ENCODE results near the gene CAST.

Gene CAST

DNA sequence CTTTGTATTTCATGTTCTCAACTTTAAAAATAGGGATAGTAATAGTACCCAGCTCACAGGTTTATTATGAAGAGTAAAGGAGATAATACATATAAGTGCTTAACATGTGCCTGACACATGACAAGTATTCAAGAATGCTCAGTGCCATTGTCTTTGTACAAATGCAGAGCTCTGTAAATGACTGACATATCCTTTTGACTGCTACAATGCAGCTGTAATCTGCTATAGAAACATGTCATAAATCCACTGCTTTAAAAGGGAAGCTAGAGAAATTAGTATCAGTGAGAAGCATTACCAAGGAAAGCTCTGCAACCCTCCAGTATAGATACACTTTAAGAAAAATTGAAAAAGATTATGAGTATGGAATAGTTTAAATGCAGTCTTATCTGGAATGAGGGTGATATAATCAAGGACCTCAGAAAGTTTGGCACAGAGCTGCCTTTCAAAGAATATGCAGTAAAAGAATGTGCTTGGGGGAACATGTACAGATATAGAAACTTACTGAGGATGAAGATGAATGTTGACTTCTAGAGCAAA, 127.7 kb downstream of the CAST start:
- Histone ChIP-seq H3K4me1 (ENCODE audit: control insufficient read depth, low read length) (no peaks in the 10 kb centered on the region), H4K20me1 (ENCODE audit: control insufficient read depth, insufficient read depth, low read depth, low read length) (no peaks in the 10 kb centered on the region; the same call in 1 of the 2 replicates), H3F3A (ENCODE audit: control insufficient read depth, insufficient read depth) (no peaks in the 10 kb centered on the region), H3K9me3 (ENCODE audit: control insufficient read depth, insufficient read depth, low read length) (no peaks in the 10 kb centered on the region), H3K36me3 (ENCODE audit: control insufficient read depth, low read length) (peaks cover 80% of the 10 kb centered on the region), H3K27me3 (ENCODE audit: control insufficient read depth, low read length) (no peaks in the 10 kb centered on the region), H3K4me2 (ENCODE audit: low read length) (no peak overlapping the region), H3K79me2 (ENCODE audit: control insufficient read depth, low read length) (no peaks in the 10 kb centered on the region), H3K27ac (ENCODE audit: low read depth, low read length) (no peak overlapping the region), H3K4me3 (ENCODE audit: low read length) (no peak overlapping the region), H3K9me2 (replicated peaks; ENCODE audit: control insufficient read depth, low read length) (no peaks in the 10 kb centered on the region)
- TF ChIP-seq EZH2phosphoT487 (IDR thresholded peaks at IDR 0.05; ENCODE audit: borderline replicate concordance, low read length), result no peak
- TF ChIP-seq, protein P1, sequence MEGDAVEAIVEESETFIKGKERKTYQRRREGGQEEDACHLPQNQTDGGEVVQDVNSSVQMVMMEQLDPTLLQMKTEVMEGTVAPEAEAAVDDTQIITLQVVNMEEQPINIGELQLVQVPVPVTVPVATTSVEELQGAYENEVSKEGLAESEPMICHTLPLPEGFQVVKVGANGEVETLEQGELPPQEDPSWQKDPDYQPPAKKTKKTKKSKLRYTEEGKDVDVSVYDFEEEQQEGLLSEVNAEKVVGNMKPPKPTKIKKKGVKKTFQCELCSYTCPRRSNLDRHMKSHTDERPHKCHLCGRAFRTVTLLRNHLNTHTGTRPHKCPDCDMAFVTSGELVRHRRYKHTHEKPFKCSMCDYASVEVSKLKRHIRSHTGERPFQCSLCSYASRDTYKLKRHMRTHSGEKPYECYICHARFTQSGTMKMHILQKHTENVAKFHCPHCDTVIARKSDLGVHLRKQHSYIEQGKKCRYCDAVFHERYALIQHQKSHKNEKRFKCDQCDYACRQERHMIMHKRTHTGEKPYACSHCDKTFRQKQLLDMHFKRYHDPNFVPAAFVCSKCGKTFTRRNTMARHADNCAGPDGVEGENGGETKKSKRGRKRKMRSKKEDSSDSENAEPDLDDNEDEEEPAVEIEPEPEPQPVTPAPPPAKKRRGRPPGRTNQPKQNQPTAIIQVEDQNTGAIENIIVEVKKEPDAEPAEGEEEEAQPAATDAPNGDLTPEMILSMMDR (IDR thresholded peaks at IDR 0.05; ENCODE audit: low read depth, low read length, poor library complexity, severe bottlenecking), result no peak

DNA sequence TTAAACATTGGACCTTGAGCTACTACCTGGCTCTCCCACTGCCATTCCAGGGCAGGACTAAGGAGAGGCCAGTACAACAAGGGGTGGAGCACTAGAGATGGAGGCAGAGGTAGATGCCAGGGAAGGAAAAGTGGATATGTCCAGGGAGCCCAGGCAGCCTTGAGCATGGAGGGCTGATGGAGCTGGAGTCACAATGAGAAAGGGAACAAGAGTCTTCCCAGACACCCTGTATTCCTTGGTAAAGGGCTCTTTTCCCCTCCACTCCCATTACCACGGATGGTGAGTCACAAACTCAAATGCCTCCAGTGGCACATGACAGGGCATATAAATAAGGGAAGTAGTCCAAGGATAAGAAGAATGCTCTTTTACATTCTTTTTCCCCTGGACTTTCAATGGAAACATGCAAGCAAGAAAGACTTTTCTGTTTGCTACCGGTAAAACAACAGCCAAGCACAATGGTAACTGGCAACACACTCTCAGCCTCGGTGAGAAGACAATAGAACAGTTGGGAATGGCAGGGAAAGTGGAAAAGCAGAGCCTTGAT, 128.9 kb downstream of the CAST start:
- no peaks in the 10 kb centered on the region for H3K9me2 ChIP-seq (replicated peaks; ENCODE audit: control insufficient read depth, low read length)
- no peak overlapping the region for H3K4me3 ChIP-seq (ENCODE audit: low read length)
- no peaks in the 10 kb centered on the region for H3K27me3 ChIP-seq (ENCODE audit: control insufficient read depth, low read length)
- no peaks in the 10 kb centered on the region; the same call in 1 of the 2 replicates for H4K20me1 ChIP-seq (ENCODE audit: control insufficient read depth, insufficient read depth, low read depth, low read length)
- no peaks in the 10 kb centered on the region for H3K9me3 ChIP-seq (ENCODE audit: control insufficient read depth, insufficient read depth, low read length)
- no peaks in the 10 kb centered on the region for H3K4me1 ChIP-seq (ENCODE audit: control insufficient read depth, low read length)
- TF ChIP-seq EZH2phosphoT487 (IDR thresholded peaks at IDR 0.05; ENCODE audit: borderline replicate concordance, low read length), result no peak
- TF ChIP-seq, protein P1 (IDR thresholded peaks at IDR 0.05; ENCODE audit: low read depth, low read length, poor library complexity, severe bottlenecking), result no peak
- peaks cover 79% of the 10 kb centered on the region for H3K36me3 ChIP-seq (ENCODE audit: control insufficient read depth, low read length)
- no peaks in the 10 kb centered on the region for H3K79me2 ChIP-seq (ENCODE audit: control insufficient read depth, low read length)
- no peak overlapping the region for H3K4me2 ChIP-seq (ENCODE audit: low read length)
- no peak overlapping the region for H3K27ac ChIP-seq (ENCODE audit: low read depth, low read length)
- no peaks in the 10 kb centered on the region for H3F3A ChIP-seq (ENCODE audit: control insufficient read depth, insufficient read depth)

DNA sequence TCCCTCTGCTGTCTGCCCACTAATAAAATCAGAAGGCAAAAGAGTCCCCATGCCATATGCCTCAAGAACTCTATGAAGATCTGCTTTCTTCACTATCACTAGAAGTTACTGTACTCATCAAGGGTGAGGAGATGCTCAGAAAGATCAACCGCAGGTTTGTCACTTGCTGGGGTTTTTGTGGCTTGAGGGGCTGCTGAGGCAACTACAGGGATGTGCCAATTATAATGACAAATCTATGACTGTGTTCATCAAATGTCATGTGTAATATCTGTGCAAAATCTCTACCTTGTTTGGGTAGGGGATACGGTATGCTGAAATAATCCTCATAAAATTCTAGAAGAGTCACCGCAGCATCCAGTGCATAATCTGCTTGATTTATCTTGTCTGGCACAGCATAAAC, 132.6 kb downstream of the CAST start:
- H3K4me1 ChIP-seq (ENCODE audit: control insufficient read depth, low read length), result no peaks in the 10 kb centered on the region
- no peak overlapping the region for H3K4me2 ChIP-seq (ENCODE audit: low read length)
- no peaks in the 10 kb centered on the region for H3K79me2 ChIP-seq (ENCODE audit: control insufficient read depth, low read length)
- no peak overlapping the region for H3K27ac ChIP-seq (ENCODE audit: low read depth, low read length)
- H3F3A ChIP-seq (ENCODE audit: control insufficient read depth, insufficient read depth), result no peaks in the 10 kb centered on the region
- no peaks in the 10 kb centered on the region for H3K9me3 ChIP-seq (ENCODE audit: control insufficient read depth, insufficient read depth, low read length)
- TF ChIP-seq EZH2phosphoT487 (IDR thresholded peaks at IDR 0.05; ENCODE audit: borderline replicate concordance, low read length), result no peak
- TF ChIP-seq, protein P1 (IDR thresholded peaks at IDR 0.05; ENCODE audit: low read depth, low read length, poor library complexity, severe bottlenecking), result no peak
- H4K20me1 ChIP-seq (ENCODE audit: control insufficient read depth, insufficient read depth, low read depth, low read length), result no peaks in the 10 kb centered on the region
- H3K27me3 ChIP-seq (ENCODE audit: control insufficient read depth, low read length), result no peaks in the 10 kb centered on the region
- H3K36me3 ChIP-seq (ENCODE audit: control insufficient read depth, low read length), result peaks cover 85% of the 10 kb centered on the region
- no peak overlapping the region for H3K4me3 ChIP-seq (ENCODE audit: low read length)
- H3K9me2 ChIP-seq (replicated peaks; ENCODE audit: control insufficient read depth, low read length), result no peaks in the 10 kb centered on the region
